GM23248 (cell line): ENCODE results near the gene SPAG4. TPM values are rescaled to one million over a fixed set of nuclear protein-coding genes. Genes with fewer than 3 reads are reported as not detected.

Experiments used
- DNase-seq: peaks from one replicate; pipeline ENCODE4 v3.0.0-alpha.2; 2015
- H2AFZ ChIP-seq: fragments of 200-600 bp; sonication (generic); 2 replicates; pipeline ENCODE4 v1.6.1; 2016; ENCODE audit warnings: antibody characterized with exemption
- H3F3A ChIP-seq: fragments of 200-600 bp; sonication (generic); 2 replicates; pipeline ENCODE4 v1.6.1; 2016; ENCODE audit warnings: mild to moderate bottlenecking, antibody characterized with exemption, mixed run types; ENCODE audit not compliant: insufficient read depth
- H3K27ac ChIP-seq: fragments of 200-600 bp; sonication (generic); 2 replicates; pipeline ENCODE4 v1.5.1; 2016; ENCODE audit warnings: mild to moderate bottlenecking
- H3K27me3 ChIP-seq: fragments of 200-600 bp; sonication (generic); replicated peaks from 2 replicates; pipeline ENCODE4 v1.6.1; 2016; ENCODE audit warnings: mild to moderate bottlenecking; ENCODE audit not compliant: insufficient read depth
- H3K36me3 ChIP-seq: fragments of 200-600 bp; sonication (generic); 2 replicates; pipeline ENCODE4 v1.6.1; 2016; ENCODE audit warnings: low read depth, mild to moderate bottlenecking
- H3K4me1 ChIP-seq: fragments of 200-600 bp; sonication (generic); 2 replicates; pipeline ENCODE4 v1.6.1; 2016; ENCODE audit warnings: mild to moderate bottlenecking; ENCODE audit not compliant: insufficient read depth
- H3K4me2 ChIP-seq: fragments of 200-600 bp; sonication (generic); one replicate; pipeline ENCODE4 v1.6.1; 2016; ENCODE audit warnings: mild to moderate bottlenecking; ENCODE audit not compliant: unreplicated experiment
- H3K4me3 ChIP-seq: fragments of 200-600 bp; sonication (generic); 2 replicates; pipeline ENCODE4 v1.5.1; 2016; ENCODE audit warnings: mild to moderate bottlenecking
- H3K79me2 ChIP-seq: fragments of 200-600 bp; sonication (generic); 2 replicates; pipeline ENCODE4 v1.6.1; 2016; ENCODE audit warnings: mild to moderate bottlenecking; ENCODE audit not compliant: insufficient read depth
- H3K9ac ChIP-seq: fragments of 200-600 bp; sonication (generic); 2 replicates; pipeline ENCODE4 v1.6.1; 2016; ENCODE audit warnings: mild to moderate bottlenecking
- H3K9me2 ChIP-seq: fragments of 200-600 bp; sonication (generic); 2 replicates; pipeline ENCODE4 v1.6.1; 2016; ENCODE audit warnings: mixed run types, mild to moderate bottlenecking, moderate library complexity; ENCODE audit not compliant: insufficient read depth
- H3K9me3 ChIP-seq: fragments of 200-600 bp; sonication (generic); one replicate; pipeline ENCODE4 v1.6.1; 2017; ENCODE audit warnings: low read depth
- H4K20me1 ChIP-seq: fragments of 200-600 bp; sonication (generic); 2 replicates; pipeline ENCODE4 v1.6.0; 2016; ENCODE audit not compliant: insufficient read depth
- EZH2 ChIP-seq: fragments of 200-600 bp; sonication (generic); IDR thresholded peaks from 2 replicates; pipeline ENCODE4 v1.6.1; 2018; ENCODE audit warnings: antibody characterized with exemption, mild to moderate bottlenecking; ENCODE audit not compliant: insufficient read depth, poor library complexity, severe bottlenecking
- EZH2phosphoT487 ChIP-seq: fragments of 200-600 bp; sonication (generic); IDR thresholded peaks from 2 replicates; pipeline ENCODE4 v1.6.1; 2018; ENCODE audit warnings: antibody characterized with exemption, moderate library complexity, mild to moderate bottlenecking, low read depth; ENCODE audit not compliant: insufficient read depth
- WGBS, 2 experiments: methylation state at CpG; one replicate each; pipeline ENCODE4 v1.1.6; 2015 to 2017; ENCODE audit warnings: low lambda C conversion rate in 2 of 2, low coverage in 1 of 2; ENCODE audit errors: missing lambda C conversion rate in 2 of 2; 5-methylcytosine and 5-hydroxymethylcytosine counted together
- in situ Hi-C: fragments of 300-500 bp; cut with MboI; formaldehyde crosslinking; loops from 2 replicates; pipeline ENCODE4 v1.15.0; 2020
- polyA plus RNA-seq: library from polyadenylated mRNA; unstranded; fragments of >200 nt; fragmentation: Nextera tagmentation; extraction: Ambion mirVana; gene quantifications from 2 replicates; pipeline ENCODE4 v1.2.1, GENCODE V29; 2016
- total RNA-seq: library from RNA; depleted of rRNA; stranded (reverse); fragments of >200 nt; shearing (Covaris generic); gene quantifications from 2 replicates; pipeline ENCODE4 v1.2.3, GENCODE V29; 2014

SPAG4 gene
- total and polyA plus RNA-seq, 2 experiments from 2014 or later, result 14.2 to 17.3 TPM

- no peaks in the 10 kb centered on the region for H3K27me3 ChIP-seq
- H3K9me3 ChIP-seq, result no peaks in the 10 kb centered on the region
- no peaks in the 10 kb centered on the region for H3K36me3 ChIP-seq
- TF ChIP-seq EZH2phosphoT487 (no peak), EZH2 (no peak)
- H3K4me1 ChIP-seq, result peaks cover 30% of the 10 kb centered on the region
- H3K79me2 ChIP-seq, result peaks cover 75% of the 10 kb centered on the region
- peaks cover 49% of the 10 kb centered on the region for H4K20me1 ChIP-seq
- peak overlapping the region; percentile 80 for H3K4me3 ChIP-seq
- peaks cover 32% of the 10 kb centered on the region for H3F3A ChIP-seq
- H3K9ac ChIP-seq, result peak overlapping the region; percentile 96
- H3K9me2 ChIP-seq, result no peaks in the 10 kb centered on the region
- peak; percentile 10 for DNase-seq
- 13 to 18% methylated on average over 2 of the region's 2 CpGs for WGBS, 2 experiments
- peak overlapping the region; percentile 88; the same call in 1 of the 2 replicates for H3K27ac ChIP-seq
- H3K4me2 ChIP-seq, result peak overlapping the region; percentile 94
- in situ Hi-C loops, result no loop called here
- H2AFZ ChIP-seq, result no peak overlapping the region
These were observed 46.9 kb downstream of the SPAG4 start for GRCh38 chr20:35662551-35662950.

DNA sequence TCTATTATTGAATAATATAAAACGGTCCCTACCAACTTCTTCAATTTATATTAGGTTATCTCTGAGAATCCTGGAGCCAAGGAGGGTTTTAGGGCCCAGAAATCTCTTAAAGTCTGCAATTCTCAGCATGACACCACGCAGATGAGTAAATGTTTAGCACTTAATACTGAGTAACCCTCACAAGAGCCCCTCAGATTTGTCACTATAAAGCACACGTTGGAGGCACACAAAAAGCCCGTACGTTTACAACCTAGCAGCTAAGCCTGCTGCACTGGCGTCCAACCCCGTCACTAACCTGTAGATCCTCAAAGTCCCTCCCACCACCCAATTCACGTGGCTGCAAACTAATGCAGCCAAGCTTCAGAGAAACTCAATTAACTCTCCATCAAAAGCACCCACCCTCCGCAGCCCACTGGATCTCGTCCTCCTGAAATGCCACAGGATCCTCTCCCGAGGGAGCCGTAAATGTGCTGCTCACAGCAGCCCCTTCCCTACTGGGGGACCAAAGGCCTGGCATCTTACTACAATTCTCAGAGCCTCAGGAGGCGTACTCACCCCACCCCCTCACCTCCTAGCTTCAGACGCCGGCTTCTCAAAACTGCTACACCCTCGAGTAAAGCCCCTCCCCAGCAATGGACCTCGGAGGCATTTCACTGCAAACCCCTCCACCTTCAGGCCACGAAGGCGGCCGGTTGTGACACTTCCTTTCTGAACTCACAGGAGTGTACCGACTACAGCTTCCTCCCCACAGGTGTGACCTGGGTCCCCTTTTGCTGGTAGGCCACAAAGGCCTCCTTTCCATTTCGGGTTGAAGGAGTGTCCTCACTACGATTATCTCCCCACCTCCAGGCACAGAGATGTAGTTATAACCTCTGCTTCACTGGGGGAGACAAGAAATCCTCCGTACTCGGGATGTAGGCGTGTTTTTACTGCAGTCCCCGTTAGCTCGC, 48.2 kb downstream of the SPAG4 start:
- WGBS, 2 experiments, result 2% methylated on average over 28 of the region's 28 CpGs
- in situ Hi-C loops, result no loop called here
- H2AFZ ChIP-seq, result peak overlapping the region; percentile 89

GRCh38 chr20:35664466-35665206, 49.0 kb downstream of the SPAG4 start, which contains the start of the genes CPNE1 and RBM12:
TSS of gene CPNE1 (minus strand) at chr20:35664900. CDS start at chr20:35632923, 31,977 bp downstream.
TSS of gene RBM12 (minus strand) at chr20:35664900. CDS start at chr20:35655322, 9,578 bp downstream.
- H3K36me3 ChIP-seq, result peaks cover 7% of the 10 kb centered on the region; the same call in 1 of the 2 replicates
- H3K9me2 ChIP-seq, result no peaks in the 10 kb centered on the region
- peaks cover 31% of the 10 kb centered on the region for H3F3A ChIP-seq
- H3K9ac ChIP-seq, result peak within 1 kb of the TSS; percentile 96
- DNase-seq, result peak; percentile 97
- peaks cover 30% of the 10 kb centered on the region for H3K4me1 ChIP-seq
- H4K20me1 ChIP-seq, result peaks cover 37% of the 10 kb centered on the region
- H3K27ac ChIP-seq, result peak within 1 kb of the TSS; percentile 88
- TF ChIP-seq EZH2phosphoT487, result no peak
- TF ChIP-seq EZH2, result no peak
- peaks cover 55% of the 10 kb centered on the region for H3K79me2 ChIP-seq
- H3K4me2 ChIP-seq, result peak within 1 kb of the TSS; percentile 94
- H3K9me3 ChIP-seq, result no peaks in the 10 kb centered on the region
- in situ Hi-C loops, result no loop called here
- H3K4me3 ChIP-seq, result peak within 1 kb of the TSS; percentile 80
- peak within 1 kb of the TSS; percentile 89 for H2AFZ ChIP-seq
- H3K27me3 ChIP-seq, result no peaks in the 10 kb centered on the region
- WGBS, 2 experiments, result 1 to 3% methylated on average over 40 to 60 of the region's 61 CpGs

More for the DNA sequence above, 48.2 kb downstream of the SPAG4 start:
- H3K9ac ChIP-seq, result peak overlapping the region; percentile 96
- peaks cover 30% of the 10 kb centered on the region for H3K4me1 ChIP-seq
- H3K4me2 ChIP-seq, result peak overlapping the region; percentile 94
- TF ChIP-seq EZH2phosphoT487 (no peak), EZH2 (no peak)
- no peaks in the 10 kb centered on the region for H3K9me3 ChIP-seq
- H3K9me2 ChIP-seq, result no peaks in the 10 kb centered on the region
- peaks cover 43% of the 10 kb centered on the region for H4K20me1 ChIP-seq
- H3K79me2 ChIP-seq, result peaks cover 63% of the 10 kb centered on the region
- peaks cover 6% of the 10 kb centered on the region; the same call in 1 of the 2 replicates for H3K36me3 ChIP-seq
- peaks cover 32% of the 10 kb centered on the region for H3F3A ChIP-seq
- H3K4me3 ChIP-seq, result peak overlapping the region; percentile 80
- H3K27ac ChIP-seq, result peak overlapping the region; percentile 88
- H3K27me3 ChIP-seq, result no peaks in the 10 kb centered on the region
- peak; percentile 73 for DNase-seq

- H3K9me2 ChIP-seq, result no peaks in the 10 kb centered on the region
- no peak for TF ChIP-seq EZH2phosphoT487
- no peak for TF ChIP-seq EZH2
- in situ Hi-C loops, result no loop called here
- peaks cover 26% of the 10 kb centered on the region for H4K20me1 ChIP-seq
- H3K4me3 ChIP-seq, result no peak overlapping the region
- no peak overlapping the region for H2AFZ ChIP-seq
- no peaks in the 10 kb centered on the region for H3K27me3 ChIP-seq
- 97% methylated on average over 17 of the region's 17 CpGs for WGBS, 2 experiments
- H3K9ac ChIP-seq, result no peak overlapping the region
- H3K36me3 ChIP-seq, result peaks cover 7% of the 10 kb centered on the region; the same call in 1 of the 2 replicates
- peaks cover 42% of the 10 kb centered on the region for H3K79me2 ChIP-seq
- no peaks in the 10 kb centered on the region for H3K9me3 ChIP-seq
- no peak overlapping the region for H3K27ac ChIP-seq
- peaks cover 23% of the 10 kb centered on the region for H3K4me1 ChIP-seq
- no peak for DNase-seq
- H3F3A ChIP-seq, result peaks cover 25% of the 10 kb centered on the region
- H3K4me2 ChIP-seq, result no peak overlapping the region
These were observed 50.3 kb downstream of the SPAG4 start for GRCh38 chr20:35665949-35666288.
